Measurements from ENCODE around the gene EDN1.
"Not testable (repeated sequence)": the region's sequence is repeated elsewhere in the genome, so short reads cannot be mapped to it uniquely, and the experiment has no call there.

Gene EDN1

GRCh38 chr6:12294851-12295536, 4.8 kb downstream of the EDN1 start:
- DNase-seq (ENCODE audit: low read depth), result no peak

GRCh38 chr6:12295558-12296254, 5.5 kb downstream of the EDN1 start:
- no peak for DNase-seq (ENCODE audit: low read depth)

GRCh38 chr6:12296255-12296573, 6.1 kb downstream of the EDN1 start:
- DNase-seq (ENCODE audit: low read depth), result no peak

GRCh38 chr6:12296604-12297003, 6.4 kb downstream of the EDN1 start:
- DNase-seq (ENCODE audit: low read depth), result no peak

GRCh38 chr6:12297363-12298016, 7.3 kb downstream of the EDN1 start:
- DNase-seq (ENCODE audit: low read depth), result no peak

- no peak for DNase-seq (ENCODE audit: low read depth)
These were observed 8.1 kb downstream of the EDN1 start for GRCh38 chr6:12298017-12298978.

- DNase-seq (ENCODE audit: low read depth), result no peak
These were observed 8.8 kb downstream of the EDN1 start for GRCh38 chr6:12298995-12299394.

- no peak for DNase-seq (ENCODE audit: low read depth)
These were observed 10.9 kb downstream of the EDN1 start for GRCh38 chr6:12301018-12301417.

- DNase-seq (ENCODE audit: low read depth), result no peak
These were observed 14.3 kb downstream of the EDN1 start for GRCh38 chr6:12304487-12304886.

GRCh38 chr6:12309070-12309469, 18.9 kb downstream of the EDN1 start:
- DNase-seq (ENCODE audit: low read depth), result no peak

- DNase-seq (ENCODE audit: low read depth), result no peak
These were observed 20.9 kb downstream of the EDN1 start for GRCh38 chr6:12311106-12311505.

- no peak for DNase-seq (ENCODE audit: low read depth)
These were observed 22.6 kb downstream of the EDN1 start for GRCh38 chr6:12312736-12313135.

GRCh38 chr6:12313306-12313991, 23.3 kb downstream of the EDN1 start:
- no peak for DNase-seq (ENCODE audit: low read depth)

GRCh38 chr6:12313992-12314589, 23.9 kb downstream of the EDN1 start:
- no peak for DNase-seq (ENCODE audit: low read depth)

- DNase-seq (ENCODE audit: low read depth), result no peak
These were observed 24.6 kb downstream of the EDN1 start for GRCh38 chr6:12314751-12315150.

GRCh38 chr6:12315292-12316081, 25.3 kb downstream of the EDN1 start:
- no peak for DNase-seq (ENCODE audit: low read depth)

- no peak for DNase-seq (ENCODE audit: low read depth)
These were observed 28.6 kb downstream of the EDN1 start for GRCh38 chr6:12318749-12319148.

- not testable (repeated sequence) for DNase-seq (ENCODE audit: low read depth)
These were observed 29.9 kb downstream of the EDN1 start for GRCh38 chr6:12320074-12320473.

GRCh38 chr6:12324099-12324498, 33.9 kb downstream of the EDN1 start:
- DNase-seq (ENCODE audit: low read depth), result no peak

GRCh38 chr6:12324748-12325147, 34.6 kb downstream of the EDN1 start:
- DNase-seq (ENCODE audit: low read depth), result no peak

Measured in stimulated activated CD8-positive, alpha-beta memory T cell treated with anti-CD3 and anti-CD28 coated beads, Interleukin-15, amount 100 ng/mL, for 24 hours (primary cell).